K562 (cell line): ENCODE measurements around the gene OR11G2. TPM values are rescaled to one million over a fixed set of nuclear protein-coding genes. Genes with fewer than 3 reads are reported as not detected.
"Not testable (repeated sequence)": the region's sequence is repeated elsewhere in the genome, so short reads cannot be mapped to it uniquely, and the experiment has no call there.

Experiments used
- ATAC-seq: fragments of 200-7000 bp; cut with Tn5 transposase; 3 replicates; pipeline ENCODE4 v1.9.1; 2020; ENCODE audit warnings: moderate library complexity
- BruUV-seq: library from RNA; stranded (reverse); fragments of 400-500 nt; replicated peaks from 2 replicates; lab custom pipeline; 2021; lab: Mats Ljungman, UMichigan
- CTCF ChIA-PET: fragments of 300-600 bp; formaldehyde crosslinking; extraction: SDS; loops from one replicate; lab custom pipeline; 2021; ENCODE audit warnings: low intra/inter-chr PET ratio; lab: Yijun Ruan, JAX
- POLR2A ChIA-PET: fragments of 300-600, 350-650 bp; sonication (Branson Sonifier 250); formaldehyde crosslinking; extraction: SDS; loops from one replicate; lab custom pipeline; 2021; ENCODE audit warnings: antibody characterized with exemption, inconsistent platforms; lab: Yijun Ruan, JAX
- DNase-seq, 4 experiments: peaks; one replicate each; pipeline versions ENCODE4 v3.0.0 to v3.0.0-alpha.2; 2011 to 2018; ENCODE audit warnings: low spot score in 3 of 4, mixed read lengths in 3 of 4; ENCODE audit errors: extremely low read depth in 1 of 4
- FAIRE-seq: peaks from 2 replicates; lab custom pipeline; 2011; peaks lifted over from hg19 to GRCh38; lab: Jason Lieb, UNC
- H2AFZ ChIP-seq: 2 replicates; pipeline ENCODE4 v1.6.0; 2011; ENCODE audit warnings: low read depth, low read length, control low read depth, inconsistent platforms
- H3K27ac ChIP-seq: fragments of 200-600 bp; 3 replicates; pipeline ENCODE4 v1.8.0; 2011; ENCODE audit warnings: low read depth, mild to moderate bottlenecking, control low read depth, inconsistent platforms, low read length, moderate library complexity, mixed read lengths; ENCODE audit errors: extremely low read depth
- H3K27me3 ChIP-seq, 2 experiments: fragments of 300-600 bp in 1 of 2; 2 replicates in 1 of 2; 3 replicates in 1 of 2; pipeline versions ENCODE4 v1.6.0 to v1.8.0; 2011; ENCODE audit warnings: inconsistent platforms in 2 of 2, low read length in 2 of 2, mild to moderate bottlenecking in 1 of 2, mixed read lengths in 1 of 2, moderate library complexity in 1 of 2; ENCODE audit not compliant: control insufficient read depth in 2 of 2, insufficient read depth in 2 of 2
- H3K36me3 ChIP-seq: fragments of 300-600 bp; 3 replicates; pipeline ENCODE4 v1.8.0; 2011; ENCODE audit warnings: mild to moderate bottlenecking, low read length, inconsistent platforms; ENCODE audit not compliant: control insufficient read depth, insufficient read depth
- H3K4me1 ChIP-seq, 2 experiments: fragments of 200-600 bp in 1 of 2; replicated peaks in 1 of 2; 2 replicates in 1 of 2; 3 replicates in 1 of 2; pipeline versions ENCODE4 v1.5.1 to v1.8.0; 2011; ENCODE audit warnings: inconsistent platforms in 2 of 2, low read length in 2 of 2, mild to moderate bottlenecking in 1 of 2, mixed read lengths in 1 of 2, moderate library complexity in 1 of 2; ENCODE audit not compliant: control insufficient read depth in 2 of 2, insufficient read depth in 2 of 2
- H3K4me2 ChIP-seq: 2 replicates; pipeline ENCODE4 v1.6.1; 2011; ENCODE audit warnings: low read length, control low read depth, inconsistent platforms, mixed read lengths; ENCODE audit not compliant: insufficient read depth
- H3K4me3 ChIP-seq: fragments of 200-600 bp; sonication (generic), shearing (Covaris generic); 2 replicates; pipeline ENCODE4 v1.5.1; 2016; ENCODE audit warnings: control low read depth, inconsistent platforms
- H3K79me2 ChIP-seq: fragments of 200-600 bp; 3 replicates; pipeline ENCODE4 v1.8.0; 2011; ENCODE audit warnings: low read length, inconsistent platforms; ENCODE audit not compliant: control insufficient read depth, insufficient read depth
- H3K9ac ChIP-seq, 2 experiments: 2 replicates each; pipeline versions ENCODE4 v1.6.0 to v1.6.1; 2011; ENCODE audit warnings: low read depth in 2 of 2, low read length in 2 of 2, control low read depth in 1 of 2, inconsistent platforms in 1 of 2, mild to moderate bottlenecking in 1 of 2, mixed read lengths in 1 of 2; ENCODE audit not compliant: insufficient read depth in 1 of 2
- H3K9me1 ChIP-seq: one replicate; pipeline ENCODE4 v1.6.0; 2011; ENCODE audit warnings: inconsistent platforms, mild to moderate bottlenecking, low read length, moderate library complexity; ENCODE audit not compliant: control insufficient read depth, insufficient read depth
- H3K9me3 ChIP-seq: replicated peaks from 2 replicates; pipeline ENCODE4 v1.5.1; 2011; ENCODE audit warnings: low read depth, low read length, inconsistent platforms; ENCODE audit not compliant: control insufficient read depth, insufficient read depth
- H4K20me1 ChIP-seq: replicated peaks from 2 replicates; pipeline ENCODE4 v1.6.1; 2011; ENCODE audit warnings: low read length, inconsistent platforms, mixed read lengths; ENCODE audit not compliant: control insufficient read depth, insufficient read depth
- ATF7 ChIP-seq: fragments of 450-650 bp; IDR thresholded peaks from 2 replicates; pipeline ENCODE4 v1.7.1; 2014; ENCODE audit warnings: mild to moderate bottlenecking, moderate library complexity
- BCOR ChIP-seq: fragments of 450-650 bp; IDR thresholded peaks from 2 replicates; pipeline ENCODE4 v1.6.1; 2016
- EP400 ChIP-seq: fragments of 450-650 bp; IDR thresholded peaks from 2 replicates; pipeline ENCODE4 v1.6.1; 2017; ENCODE audit warnings: antibody characterized with exemption, mild to moderate bottlenecking, moderate library complexity
- ETS2 ChIP-seq: IDR thresholded peaks from 2 replicates; pipeline ENCODE4 v1.6.1; 2016; ENCODE audit warnings: borderline replicate concordance, missing genetic modification characterization, mild to moderate bottlenecking, moderate library complexity, missing compliant biosample characterization; ENCODE audit not compliant: poor library complexity, severe bottlenecking
- RAD21 ChIP-seq, 2 experiments: fragments of 250-450 bp in 1 of 2; fragments of 450-650 bp in 1 of 2; sonication (Bioruptor Pico) in 1 of 2; formaldehyde crosslinking in 1 of 2; IDR thresholded peaks in 1 of 2; conservative IDR thresholded peaks in 1 of 2; 2 replicates each; pipeline versions ENCODE4 v1.4.0 to v1.8.0; 2020 to 2022; ENCODE audit warnings: mild to moderate bottlenecking in 2 of 2, moderate library complexity in 1 of 2
- SFPQ ChIP-seq: fragments of 200-400 bp; formaldehyde crosslinking; IDR thresholded peaks from 2 replicates; pipeline ENCODE4 v1.6.1; 2017; ENCODE audit warnings: mild to moderate bottlenecking, low read depth, low read length, moderate library complexity
- TRIM24 ChIP-seq, 2 experiments: fragments of 450-650 bp; IDR thresholded peaks; 2 replicates each; pipeline ENCODE4 v1.6.1; 2016
- ZNF146 ChIP-seq: IDR thresholded peaks from one replicate; pipeline ENCODE4 v1.6.1; 2018; ENCODE audit warnings: missing compliant biosample characterization; ENCODE audit not compliant: unreplicated experiment
- WGBS: fragments of 100-300 bp; shearing (Covaris generic); methylation state at CpG from one replicate; pipeline ENCODE4 v1.1.6; 2016; ENCODE audit warnings: low coverage, mixed read lengths; ENCODE audit not compliant: insufficient coverage; ENCODE audit errors: missing lambda C conversion rate; 5-methylcytosine and 5-hydroxymethylcytosine counted together
- in situ Hi-C: fragments of 300-500 bp; cut with MboI; formaldehyde crosslinking; loops from 4 replicates; pipeline ENCODE4 v1.15.0; 2018; ENCODE audit warnings: inconsistent platforms, mixed read lengths
- intact Hi-C: fragments of 100-400 bp; cut with micrococcal nuclease; formaldehyde crosslinking; loops from 2 replicates; pipeline ENCODE4 v1.14.2; 2022
- polyA plus RNA-seq, 8 experiments: library from polyadenylated mRNA; depleted of rRNA in 4 of 8; stranded (reverse) in 5 of 8; unstranded in 3 of 8; fragments of >200 nt; fragmentation: Nextera tagmentation in 2 of 8; fragmentation: Illumina TruSeq in 1 of 8; extraction: Ambion mirVana in 2 of 8; extraction: Trizol in 1 of 8; gene quantifications; 2 replicates each; pipeline versions ENCODE4 v1.2.1 to v1.2.3, GENCODE V29; 2011 to 2014; ENCODE audit warnings: inconsistent platforms in 1 of 8, missing spikeins in 1 of 8
- total RNA-seq, 7 experiments: library from RNA; depleted of rRNA in 6 of 7; stranded (reverse); fragments of >200 nt in 6 of 7; fragmentation: Illumina TruSeq in 2 of 7; extraction: Trizol in 2 of 7; gene quantifications; 2 replicates each; pipeline versions ENCODE4 v1.2.1 to v1.2.3, GENCODE V29; 2011 to 2021; ENCODE audit warnings: low replicate concordance in 1 of 7
- TF ChIP-seq, protein P1 (sequence below): fragments of 450-650 bp; IDR thresholded peaks from 2 replicates; pipeline ENCODE4 v1.6.1; 2016; ENCODE audit warnings: antibody characterized with exemption

Gene OR11G2
- total and polyA plus RNA-seq, 9 of the 15 experiments (the other 6 are each of a cell fraction or from before 2014, with no cell fraction given): not detected

- H3K4me2 ChIP-seq, H3K79me2 ChIP-seq, H3K27ac ChIP-seq, H3K4me3 ChIP-seq, in situ Hi-C loops, CTCF ChIA-PET, H3K36me3 ChIP-seq, ATAC-seq, H3K9me1 ChIP-seq, H3K9me3 ChIP-seq, FAIRE-seq, H3K27me3 ChIP-seq, H3K9ac ChIP-seq, DNase-seq, H4K20me1 ChIP-seq, H2AFZ ChIP-seq, BruUV-seq, intact Hi-C loops: not testable (repeated sequence)
- POLR2A ChIA-PET: interaction anchor here (0.7 kb wide), 1 partner anchor 246 kb away, joined by 3 read pairs; no protein-coding TSS in a partner anchor
- peaks cover 10 to 31% of the 10 kb centered on the region in 2 experiments for H3K4me1 ChIP-seq
- TF ChIP-seq BCOR (peak; percentile 77), ZNF146 (CRISPR knock-in tag) (peak; percentile 15)
Measured at GRCh38 chr14:20174205-20174604, 16.5 kb upstream of the OR11G2 start.

- no peaks in the 10 kb centered on the region for H4K20me1 ChIP-seq
- no peak overlapping the region for H3K4me3 ChIP-seq
- no peaks in the 10 kb centered on the region for H3K27me3 ChIP-seq
- peaks cover 10% of the 10 kb centered on the region for H3K9me3 ChIP-seq
- H3K4me1 ChIP-seq: peaks cover 10 to 39% of the 10 kb centered on the region in 2 experiments
- peak overlapping the region; percentile 92 for H3K27ac ChIP-seq
- no TSS peak for BruUV-seq
- no peaks in the 10 kb centered on the region for H3K79me2 ChIP-seq
- peak in 1 of 4 experiments; percentile 41 for DNase-seq
- H2AFZ ChIP-seq: peak overlapping the region; percentile 73
- no peaks in the 10 kb centered on the region for H3K9me1 ChIP-seq
- intact Hi-C loops: no loop called here
- H3K9ac ChIP-seq: peak overlapping the region in 1 of 2 experiments; percentile 35; a peak in 1 of 4 replicates
- H3K4me2 ChIP-seq: peak overlapping the region; percentile 4; the same call in 1 of the 2 replicates
- H3K36me3 ChIP-seq: no peaks in the 10 kb centered on the region
- WGBS: 3% methylated on average over 6 of the region's 6 CpGs
- ATAC-seq: 0 out of 3 replicates have a peak, but pooled peaks have one; percentile 18
- ChIA-PET POLR2A (no interaction called here), CTCF (no interaction called here)
- no peak for FAIRE-seq
- in situ Hi-C loops: no loop called here
- TF ChIP-seq ETS2 (tag) (no peak), ATF7 (peak; percentile 15; the same call in 1 of the 2 replicates), SFPQ (no peak), RAD21 (CRISPR knock-in tag; conservative IDR thresholded peaks at IDR 0.05 in 1 of 2, IDR thresholded peaks at IDR 0.05 in 1 of 2) (no peak), TRIM24 (IDR thresholded peaks at IDR 0.05) (peak in 1 of 2 experiments; percentile 8; a peak in 1 of 4 replicates), EP400 (no peak)
- TF ChIP-seq, protein P1, sequence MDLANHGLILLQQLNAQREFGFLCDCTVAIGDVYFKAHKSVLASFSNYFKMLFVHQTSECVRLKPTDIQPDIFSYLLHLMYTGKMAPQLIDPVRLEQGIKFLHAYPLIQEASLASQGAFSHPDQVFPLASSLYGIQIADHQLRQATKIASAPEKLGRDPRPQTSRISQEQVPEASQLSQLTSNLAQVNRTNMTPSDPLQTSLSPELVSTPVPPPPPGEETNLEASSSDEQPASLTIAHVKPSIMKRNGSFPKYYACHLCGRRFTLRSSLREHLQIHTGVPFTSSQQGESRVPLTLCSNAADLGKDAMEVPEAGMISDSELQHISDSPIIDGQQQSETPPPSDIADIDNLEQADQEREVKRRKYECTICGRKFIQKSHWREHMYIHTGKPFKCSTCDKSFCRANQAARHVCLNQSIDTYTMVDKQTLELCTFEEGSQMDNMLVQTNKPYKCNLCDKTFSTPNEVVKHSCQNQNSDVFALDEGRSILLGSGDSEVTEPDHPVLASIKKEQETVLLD: no peak
Measured at GRCh38 chr14:20176330-20176729, 14.4 kb upstream of the OR11G2 start.
